Measurements from ENCODE around the gene C2orf49. TPM values are rescaled to one million over a fixed set of nuclear protein-coding genes. Genes with fewer than 3 reads are reported as not detected.
A peak's percentile ranks its signal among the peaks of the same experiment; 100 is the strongest.

Gene C2orf49
- total RNA-seq, 1 experiment from 2014 or later, result 11.6 TPM

DNA sequence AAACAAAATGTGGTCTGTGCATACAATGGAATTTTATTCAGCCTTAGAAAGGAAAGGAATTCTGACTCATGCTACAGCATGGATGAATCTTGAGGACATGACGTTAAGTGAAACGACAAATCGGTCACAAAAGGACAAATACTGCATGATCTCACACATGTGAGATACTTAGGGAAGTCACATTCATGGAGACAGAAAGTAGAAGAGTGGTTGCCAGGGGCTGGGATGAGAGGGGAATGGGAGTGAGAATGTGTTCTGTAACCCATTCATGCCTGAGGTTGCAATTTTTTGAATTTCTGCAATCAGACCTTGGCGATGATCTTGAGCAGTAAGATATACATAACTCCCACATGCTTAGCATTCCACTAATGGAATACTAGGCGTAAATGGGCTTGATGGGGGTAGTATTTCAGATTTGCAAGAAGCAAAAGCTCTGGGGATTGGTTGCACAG, 39.5 kb downstream of the C2orf49 start:
- ChIA-PET POLR2A (ENCODE audit: unreplicated experiment) (no interaction called here), CTCF (no interaction called here)
- DNase-seq (peak; percentile 61), ATAC-seq (peak; percentile 9; the same call in 1 of the 2 replicates)
- Histone ChIP-seq H3K36me3 (ENCODE audit: low read depth, low read length) (peaks cover 65% of the 10 kb centered on the region), H3K9ac (ENCODE audit: low read length) (no peak overlapping the region), H3K27me3 (ENCODE audit: low read length) (no peaks in the 10 kb centered on the region), H3K9me3 (ENCODE audit: low read length) (no peaks in the 10 kb centered on the region), H2AFZ (ENCODE audit: low read length) (no peak overlapping the region), H3K9me2 (replicated peaks; ENCODE audit: low read length) (no peaks in the 10 kb centered on the region), H3K79me2 (ENCODE audit: low read length) (peaks cover 83% of the 10 kb centered on the region), H3K4me3 (ENCODE audit: low read length) (no peak overlapping the region), H3K4me2 (ENCODE audit: low read length) (no peak overlapping the region), H3F3A (ENCODE audit: low read length, unreplicated experiment) (no peaks in the 10 kb centered on the region), H4K20me1 (ENCODE audit: low read length) (0 out of 2 replicates have a peak, but pooled peaks cover 13% of the 10 kb centered on the region), H3K27ac (ENCODE audit: low read length) (peak overlapping the region; percentile 39), H3K4me1 (ENCODE audit: insufficient read depth, low read length) (peaks cover 39% of the 10 kb centered on the region)
- TF ChIP-seq EZH2phosphoT487 (IDR thresholded peaks at IDR 0.05; ENCODE audit: borderline replicate concordance, low read length) (no peak), EZH2 (IDR thresholded peaks at IDR 0.05; ENCODE audit: low read length, unreplicated experiment) (no peak)
- TF ChIP-seq, protein P1, sequence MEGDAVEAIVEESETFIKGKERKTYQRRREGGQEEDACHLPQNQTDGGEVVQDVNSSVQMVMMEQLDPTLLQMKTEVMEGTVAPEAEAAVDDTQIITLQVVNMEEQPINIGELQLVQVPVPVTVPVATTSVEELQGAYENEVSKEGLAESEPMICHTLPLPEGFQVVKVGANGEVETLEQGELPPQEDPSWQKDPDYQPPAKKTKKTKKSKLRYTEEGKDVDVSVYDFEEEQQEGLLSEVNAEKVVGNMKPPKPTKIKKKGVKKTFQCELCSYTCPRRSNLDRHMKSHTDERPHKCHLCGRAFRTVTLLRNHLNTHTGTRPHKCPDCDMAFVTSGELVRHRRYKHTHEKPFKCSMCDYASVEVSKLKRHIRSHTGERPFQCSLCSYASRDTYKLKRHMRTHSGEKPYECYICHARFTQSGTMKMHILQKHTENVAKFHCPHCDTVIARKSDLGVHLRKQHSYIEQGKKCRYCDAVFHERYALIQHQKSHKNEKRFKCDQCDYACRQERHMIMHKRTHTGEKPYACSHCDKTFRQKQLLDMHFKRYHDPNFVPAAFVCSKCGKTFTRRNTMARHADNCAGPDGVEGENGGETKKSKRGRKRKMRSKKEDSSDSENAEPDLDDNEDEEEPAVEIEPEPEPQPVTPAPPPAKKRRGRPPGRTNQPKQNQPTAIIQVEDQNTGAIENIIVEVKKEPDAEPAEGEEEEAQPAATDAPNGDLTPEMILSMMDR (conservative IDR thresholded peaks at IDR 0.05; ENCODE audit: low read depth, low read length), result no peak
- intact Hi-C loops (cut with micrococcal nuclease), result no loop called here
- BruUV-seq (replicated peaks), result no TSS peak

DNA sequence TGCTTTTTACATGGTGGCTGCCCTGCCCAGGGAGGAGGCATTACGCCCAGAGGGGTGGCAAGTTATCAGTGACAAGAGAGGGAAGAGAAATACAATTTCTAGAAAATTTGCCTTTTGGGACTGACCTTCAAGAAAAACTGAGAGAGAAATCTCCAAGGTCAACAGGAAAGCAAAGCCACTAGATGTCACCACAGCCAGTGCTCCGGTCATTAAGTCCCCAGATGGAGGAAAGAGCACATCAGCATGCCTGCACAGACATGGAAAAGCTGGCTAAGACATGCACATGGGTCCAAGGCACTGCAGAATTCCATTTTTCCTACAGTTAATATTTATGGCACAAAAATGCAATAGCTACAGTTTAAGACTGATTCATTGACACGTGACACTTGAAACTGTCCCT, 40.5 kb downstream of the C2orf49 start:
- Histone ChIP-seq H3K9ac (ENCODE audit: low read length) (no peak overlapping the region), H3K79me2 (ENCODE audit: low read length) (peaks cover 89% of the 10 kb centered on the region), H3K27me3 (ENCODE audit: low read length) (no peaks in the 10 kb centered on the region), H3K36me3 (ENCODE audit: low read depth, low read length) (peaks cover 70% of the 10 kb centered on the region), H4K20me1 (ENCODE audit: low read length) (0 out of 2 replicates have a peak, but pooled peaks cover 13% of the 10 kb centered on the region), H3K4me1 (ENCODE audit: insufficient read depth, low read length) (peaks cover 33% of the 10 kb centered on the region), H2AFZ (ENCODE audit: low read length) (no peak overlapping the region), H3F3A (ENCODE audit: low read length, unreplicated experiment) (no peaks in the 10 kb centered on the region), H3K4me2 (ENCODE audit: low read length) (no peak overlapping the region), H3K4me3 (ENCODE audit: low read length) (no peak overlapping the region), H3K27ac (ENCODE audit: low read length) (no peak overlapping the region), H3K9me2 (replicated peaks; ENCODE audit: low read length) (no peaks in the 10 kb centered on the region), H3K9me3 (ENCODE audit: low read length) (no peaks in the 10 kb centered on the region)
- ChIA-PET CTCF (interaction anchor here (0.6 kb wide), 1 partner anchor 143 kb away, joined by 4 read pairs; no protein-coding TSS in a partner anchor), POLR2A (ENCODE audit: unreplicated experiment) (interaction anchor here (0.6 kb wide), 1 partner anchor 134 kb away, joined by 3 read pairs; no protein-coding TSS in a partner anchor)
- BruUV-seq (replicated peaks), result no TSS peak
- TF ChIP-seq EZH2 (IDR thresholded peaks at IDR 0.05; ENCODE audit: low read length, unreplicated experiment) (no peak), EZH2phosphoT487 (IDR thresholded peaks at IDR 0.05; ENCODE audit: borderline replicate concordance, low read length) (no peak)
- TF ChIP-seq, protein P1 (conservative IDR thresholded peaks at IDR 0.05; ENCODE audit: low read depth, low read length), result peak; percentile 41
- intact Hi-C loops (cut with micrococcal nuclease), result no loop called here
- ATAC-seq, result peak; percentile 30
- no peak for DNase-seq

DNA sequence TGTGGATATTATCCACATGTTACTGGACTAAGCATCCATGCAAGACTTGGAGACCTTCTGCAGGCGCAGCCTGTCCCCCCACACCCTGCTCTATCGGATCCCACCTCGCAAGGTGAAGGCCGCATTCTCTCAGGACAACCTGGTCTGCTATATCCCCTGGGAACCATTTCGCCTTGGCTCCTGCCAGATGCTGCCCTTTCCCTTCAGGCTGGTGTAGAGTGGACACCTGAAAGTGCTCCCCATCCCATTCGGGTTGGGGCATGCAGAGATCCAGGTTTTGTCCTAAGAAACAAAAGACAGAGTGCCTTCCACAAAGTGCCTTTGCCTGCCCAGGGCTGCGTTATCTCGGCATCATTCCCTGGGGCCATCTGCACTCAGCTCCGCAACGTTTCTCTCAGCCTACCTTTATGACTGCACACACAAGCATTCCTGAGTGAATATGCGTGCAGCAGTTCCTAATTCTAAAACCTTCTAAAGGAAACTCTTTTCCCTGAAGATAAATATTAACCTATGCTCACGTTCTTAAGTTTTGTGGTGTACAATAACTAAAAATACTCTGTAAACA, 41.0 kb downstream of the C2orf49 start:
- DNase-seq (no peak), ATAC-seq (no peak)
- H3K4me3 ChIP-seq (ENCODE audit: low read length), result no peak overlapping the region
- no peak overlapping the region for H3K4me2 ChIP-seq (ENCODE audit: low read length)
- no peak overlapping the region for H3K9ac ChIP-seq (ENCODE audit: low read length)
- no peak overlapping the region for H2AFZ ChIP-seq (ENCODE audit: low read length)
- peaks cover 89% of the 10 kb centered on the region for H3K79me2 ChIP-seq (ENCODE audit: low read length)
- TF ChIP-seq EZH2 (IDR thresholded peaks at IDR 0.05; ENCODE audit: low read length, unreplicated experiment), result no peak
- no peak for TF ChIP-seq EZH2phosphoT487 (IDR thresholded peaks at IDR 0.05; ENCODE audit: borderline replicate concordance, low read length)
- TF ChIP-seq, protein P1 (conservative IDR thresholded peaks at IDR 0.05; ENCODE audit: low read depth, low read length), result no peak
- ChIA-PET POLR2A (ENCODE audit: unreplicated experiment) (interaction anchor here (0.6 kb wide), 1 partner anchor 133 kb away, joined by 3 read pairs; no protein-coding TSS in a partner anchor), CTCF (interaction anchor here (0.6 kb wide), 1 partner anchor 143 kb away, joined by 4 read pairs; no protein-coding TSS in a partner anchor)
- intact Hi-C loops (cut with micrococcal nuclease), result no loop called here
- peaks cover 31% of the 10 kb centered on the region for H3K4me1 ChIP-seq (ENCODE audit: insufficient read depth, low read length)
- H3K36me3 ChIP-seq (ENCODE audit: low read depth, low read length), result peaks cover 70% of the 10 kb centered on the region
- H4K20me1 ChIP-seq (ENCODE audit: low read length), result 0 out of 2 replicates have a peak, but pooled peaks cover 13% of the 10 kb centered on the region
- H3K27me3 ChIP-seq (ENCODE audit: low read length), result no peaks in the 10 kb centered on the region
- H3K9me2 ChIP-seq (replicated peaks; ENCODE audit: low read length), result no peaks in the 10 kb centered on the region
- H3K27ac ChIP-seq (ENCODE audit: low read length), result no peak overlapping the region
- no TSS peak for BruUV-seq (replicated peaks)
- H3F3A ChIP-seq (ENCODE audit: low read length, unreplicated experiment), result no peaks in the 10 kb centered on the region
- H3K9me3 ChIP-seq (ENCODE audit: low read length), result no peaks in the 10 kb centered on the region

Measured in PC-3 (cell line).